ENCODE measurements around the gene SUGP2.
"Not testable (repeated sequence)": the region's sequence is repeated elsewhere in the genome, so short reads cannot be mapped to it uniquely, and the experiment has no call there.

Gene SUGP2

GRCh38 chr19:19031891-19032290 is 1.4 kb downstream of the SUGP2 start:
- DNase-seq = no peak

GRCh38 chr19:19028526-19028925 is 4.8 kb downstream of the SUGP2 start:
- no peak for DNase-seq

DNA sequence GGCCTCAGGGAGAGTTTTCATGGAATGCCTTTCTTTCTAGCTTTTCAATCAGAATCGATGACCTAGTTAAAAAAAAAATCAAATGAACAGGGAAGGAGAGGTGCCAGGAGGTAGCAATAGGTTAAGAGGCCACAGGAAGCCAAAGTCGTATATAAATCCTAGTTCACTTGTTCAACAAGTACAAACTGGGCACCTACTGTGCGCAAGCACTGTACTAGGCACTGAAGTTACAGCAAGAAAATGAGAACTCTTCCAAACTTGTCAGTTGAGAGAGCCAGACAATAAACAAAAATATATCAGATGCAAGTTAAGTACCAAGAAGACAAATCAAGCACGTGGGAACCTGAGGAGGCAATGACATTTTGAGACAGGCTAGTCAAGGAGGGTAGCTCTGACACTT is 6.1 kb downstream of the SUGP2 start:
- DNase-seq = no peak

DNA sequence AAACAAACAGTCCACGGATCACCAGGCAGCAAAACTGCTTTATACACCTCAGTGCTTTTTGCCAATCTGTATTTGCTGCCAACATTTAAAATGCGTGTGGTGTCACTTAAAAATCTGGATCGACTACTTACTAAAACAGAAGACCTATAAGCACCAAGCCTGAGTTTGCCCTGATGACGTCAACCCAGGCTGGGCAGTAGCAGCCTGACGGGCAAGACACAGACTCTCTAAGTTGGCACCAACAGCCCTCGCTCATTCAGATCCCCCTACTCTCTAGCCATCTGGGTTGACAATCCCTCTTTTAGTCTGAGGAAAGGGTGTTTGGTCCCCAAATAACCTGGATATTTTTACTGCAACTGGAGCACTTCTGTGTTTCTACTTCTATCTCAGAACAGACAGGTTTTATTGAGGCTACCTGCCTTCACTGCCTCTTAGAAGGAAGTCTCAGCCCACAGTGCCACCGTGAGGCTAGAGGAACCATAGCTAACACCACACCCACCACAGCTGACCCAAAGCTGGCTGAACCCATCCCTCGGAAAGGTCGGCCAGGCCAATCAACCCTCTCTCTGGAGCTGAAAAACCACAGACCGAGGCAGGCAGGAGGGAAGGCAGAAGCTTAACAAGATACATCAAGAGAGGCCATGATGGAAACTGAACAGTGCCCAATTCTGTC is 6.9 kb downstream of the SUGP2 start:
- DNase-seq = no peak

GRCh38 chr19:19025861-19026260 is 7.5 kb downstream of the SUGP2 start:
- no peak for DNase-seq

- DNase-seq = not testable (repeated sequence)
Measured at GRCh38 chr19:19023376-19023775, 9.9 kb downstream of the SUGP2 start.

GRCh38 chr19:19022380-19022961 is 10.8 kb downstream of the SUGP2 start:
- DNase-seq = no peak

- DNase-seq = no peak
Measured at GRCh38 chr19:19021115-19021514, 12.2 kb downstream of the SUGP2 start.

GRCh38 chr19:19010551-19010950 is 22.8 kb downstream of the SUGP2 start:
- DNase-seq = no peak

DNA sequence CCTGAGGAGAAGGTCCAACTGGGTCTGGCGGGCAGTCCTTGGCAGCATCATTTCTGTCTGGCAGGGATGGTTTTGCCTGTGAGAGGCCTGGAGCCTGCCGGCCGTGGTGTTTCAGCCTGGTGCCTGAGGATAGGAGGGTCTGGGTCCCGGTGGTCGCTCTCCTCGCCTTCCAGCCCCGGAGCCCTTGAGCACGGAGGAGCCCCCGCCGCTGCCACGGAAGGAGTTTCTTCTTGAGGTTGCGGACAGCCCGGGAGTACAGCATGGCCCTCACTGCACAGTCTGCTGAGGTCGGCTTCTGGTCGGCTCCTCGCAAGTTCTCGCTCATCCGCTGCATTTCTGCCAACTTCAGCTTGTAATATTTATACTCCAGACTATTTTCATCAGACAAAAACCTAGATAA is 23.4 kb downstream of the SUGP2 start:
- no peak for DNase-seq

DNA sequence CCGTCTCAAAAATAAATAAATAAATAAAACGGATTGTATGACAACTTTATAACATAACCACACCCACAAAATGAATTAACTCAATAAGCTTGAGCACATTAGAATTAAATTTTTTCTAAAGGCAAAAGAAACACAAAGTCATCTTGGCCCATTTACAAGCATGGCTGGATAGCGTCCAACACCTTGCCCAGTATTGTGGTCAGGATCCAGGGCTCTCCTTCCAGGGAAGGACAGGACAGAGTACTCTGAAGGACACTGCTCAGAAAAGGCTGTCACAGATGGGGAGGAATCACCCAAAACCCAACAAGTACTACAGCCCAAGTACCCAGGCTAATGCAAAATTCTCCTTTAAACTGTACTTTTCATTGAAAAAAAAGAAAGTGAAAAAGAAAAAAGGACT is 27.1 kb downstream of the SUGP2 start:
- DNase-seq = no peak

DNA sequence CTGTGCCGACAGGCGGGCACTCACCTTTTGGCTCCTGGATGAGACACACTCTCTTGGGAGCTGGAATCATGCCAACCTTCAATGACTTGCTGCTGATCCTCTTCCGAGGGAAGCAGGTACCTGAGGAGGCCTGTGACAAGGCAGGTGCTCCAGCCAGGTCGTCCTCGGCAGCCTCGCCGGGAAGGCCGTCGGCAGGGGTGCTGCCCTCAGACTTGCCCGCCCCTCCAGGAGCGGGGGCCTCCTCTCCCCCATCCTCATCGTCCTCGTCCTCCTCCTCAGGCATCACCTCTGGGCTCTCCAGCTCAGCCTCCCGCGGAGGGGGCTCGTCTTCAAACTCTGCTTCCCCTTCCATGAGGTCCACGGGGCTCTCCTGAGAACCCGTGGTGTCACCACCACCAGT is 29.2 kb downstream of the SUGP2 start:
- DNase-seq = no peak

DNA sequence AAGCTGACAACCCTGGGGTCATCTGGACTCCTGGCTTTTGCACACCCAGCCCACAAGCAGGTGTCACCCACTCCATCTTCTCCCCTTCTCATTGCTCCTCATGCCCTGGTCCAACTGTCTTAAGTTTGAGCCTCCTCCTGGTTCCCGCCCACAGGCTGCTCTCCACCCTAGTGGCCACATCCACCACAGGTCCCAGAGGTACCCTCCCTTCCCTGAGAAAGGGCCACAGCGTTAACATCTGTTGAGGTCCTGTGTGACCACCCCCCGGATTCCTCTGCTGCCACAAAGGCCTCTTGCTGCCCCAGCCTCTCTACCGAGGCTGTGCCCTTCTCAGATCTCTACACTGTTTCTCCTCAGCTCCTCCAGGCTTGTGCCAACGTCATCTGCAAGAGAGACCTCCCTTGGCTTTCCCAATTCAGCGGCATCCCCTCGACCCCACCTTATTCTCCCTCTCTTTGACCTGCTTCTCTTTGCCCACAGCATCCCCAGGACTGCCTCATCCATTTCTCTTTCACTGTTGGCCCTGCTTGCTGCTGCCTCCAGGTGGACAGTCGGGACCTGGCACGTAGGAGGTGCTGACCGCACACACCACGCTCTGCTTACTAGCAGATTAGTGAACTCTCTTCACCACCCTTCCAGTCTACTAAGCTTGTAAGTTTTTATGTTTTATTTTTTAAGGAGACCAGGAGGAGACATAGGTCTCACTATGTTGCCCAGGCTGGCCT is 33.3 kb downstream of the SUGP2 start:
- DNase-seq = no peak

- DNase-seq = no peak
Measured at GRCh38 chr19:18999016-18999758, 34.1 kb downstream of the SUGP2 start.

- DNase-seq = no peak
Measured at GRCh38 chr19:18998276-18998675, 35.0 kb downstream of the SUGP2 start.

DNA sequence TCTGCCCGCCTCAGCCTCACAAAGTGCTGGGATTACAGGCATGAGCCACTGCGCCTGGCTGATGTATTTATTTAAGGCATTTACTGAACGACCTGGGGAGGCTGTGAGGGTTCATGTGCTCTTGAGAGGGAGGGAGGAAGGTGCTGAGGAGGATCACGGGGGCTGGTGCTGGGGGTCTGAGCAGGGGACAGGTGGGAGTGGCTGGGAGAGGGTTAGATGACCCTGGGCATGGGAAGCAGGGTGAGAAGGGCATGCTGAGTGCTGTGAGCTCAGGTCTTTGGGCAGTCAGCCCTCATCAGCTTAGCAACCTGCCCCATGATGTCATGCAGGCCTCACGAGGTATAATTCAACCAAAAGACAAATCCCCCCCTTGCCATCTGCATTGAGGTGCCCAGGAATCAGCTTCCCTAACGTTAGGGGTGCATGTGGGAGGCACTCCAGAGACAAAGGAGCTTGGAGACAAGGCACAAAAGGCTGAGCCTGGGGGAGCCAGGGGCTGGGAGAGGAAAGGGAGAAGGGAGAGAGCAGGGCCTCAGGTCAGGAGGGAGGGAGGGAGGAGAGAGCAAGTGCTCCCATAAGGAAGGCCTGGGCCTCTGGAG is 36.4 kb downstream of the SUGP2 start:
- no peak for DNase-seq

- DNase-seq = no peak
Measured at GRCh38 chr19:18996351-18996750, 37.0 kb downstream of the SUGP2 start.

- peak; percentile 10 to 15 for DNase-seq
Measured at GRCh38 chr19:18995804-18996241, 37.5 kb downstream of the SUGP2 start.

DNA sequence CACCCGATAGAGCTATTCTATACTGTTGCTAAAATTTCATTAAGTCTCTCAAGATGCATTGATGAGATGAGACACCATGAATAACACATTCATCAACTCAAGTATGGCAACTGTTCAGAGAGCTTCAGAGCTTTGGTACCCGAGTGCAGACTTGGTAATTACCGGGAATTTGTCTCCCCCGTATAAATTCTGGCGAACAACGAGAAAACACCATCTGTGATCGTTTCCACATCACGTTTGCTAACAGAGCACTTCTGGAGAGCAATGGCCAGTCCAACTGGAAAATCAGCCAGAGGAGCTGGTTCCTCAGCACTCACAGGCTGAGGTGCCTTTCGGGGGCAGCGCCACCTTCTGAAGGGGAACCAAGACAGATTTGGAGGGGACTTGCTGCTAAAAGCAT is 40.2 kb downstream of the SUGP2 start:
- DNase-seq = no peak

DNA sequence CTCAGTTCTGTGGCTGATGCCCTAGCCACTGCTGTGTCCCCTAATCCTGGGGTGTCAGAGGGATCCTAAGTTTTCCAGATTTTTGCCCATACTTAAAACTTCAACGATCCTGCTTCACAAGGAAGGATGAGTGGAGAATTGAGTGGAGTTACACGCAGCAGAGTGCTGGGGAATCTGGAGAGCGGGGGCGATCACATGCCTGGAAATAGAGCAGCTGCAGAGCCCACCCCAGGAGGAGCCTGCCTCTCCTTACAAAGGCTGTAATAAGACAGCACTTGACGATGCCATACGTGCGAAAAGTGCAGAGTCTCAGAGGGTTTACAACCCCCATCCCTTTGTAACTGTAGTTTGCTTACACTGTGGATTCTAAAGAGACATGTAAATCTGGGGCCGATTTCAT is 40.6 kb downstream of the SUGP2 start:
- DNase-seq = no peak

GRCh38 chr19:18991468-18991867 is 41.8 kb downstream of the SUGP2 start:
- no peak for DNase-seq

GRCh38 chr19:18991006-18991405 is 42.3 kb downstream of the SUGP2 start:
- no peak for DNase-seq

DNA sequence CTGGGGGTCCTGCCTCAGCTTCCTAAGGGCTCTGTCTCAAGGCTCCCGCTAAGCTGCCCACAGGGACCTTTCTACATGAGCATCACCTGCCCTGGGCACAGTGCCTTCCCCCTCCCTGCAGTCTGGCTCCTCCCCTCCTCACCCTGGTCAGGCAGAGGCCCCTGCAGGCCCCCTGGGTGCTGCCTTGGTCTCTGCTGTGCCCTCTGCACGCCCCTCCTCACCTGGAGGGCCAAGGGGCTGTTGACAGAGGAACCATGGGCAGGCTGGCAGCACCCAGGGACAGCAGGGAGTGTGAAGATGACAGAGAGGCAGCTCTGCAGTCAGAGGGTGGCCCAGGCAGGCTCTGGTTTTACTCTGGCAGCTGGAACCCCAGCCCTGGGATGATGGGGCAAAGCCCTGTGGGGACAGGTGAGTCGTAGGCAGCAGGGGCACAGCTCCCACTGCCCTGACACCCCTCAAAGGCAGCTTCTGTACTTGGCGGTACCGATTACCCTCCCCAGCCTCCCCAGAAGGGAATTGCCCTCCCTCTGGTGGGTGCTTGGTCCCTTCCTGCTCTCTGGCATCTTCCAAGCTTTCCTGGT is 43.1 kb downstream of the SUGP2 start:
- no peak for DNase-seq

All from activated CD4-positive, alpha-beta T cell treated with anti-CD3 and anti-CD28 coated beads, Interleukin-2, amount 50 U/mL, for 48 hours (primary cell).